Stomach (tissue), 4 donors: Measurements from ENCODE around the gene PPEF2.

Experiments
- EP300 ChIP-seq: sonication (generic); formaldehyde crosslinking; IDR thresholded peaks from one replicate; pipeline ENCODE4 v1.6.1; 2017; ENCODE audit warnings: antibody characterized with exemption
- POLR2A ChIP-seq, 4 donors: fragments of 450-650 bp; IDR thresholded peaks; one replicate each; pipeline ENCODE4 v1.6.1; 2016; ENCODE audit warnings: antibody characterized with exemption in 4 of 4, control low read depth in 2 of 4, mild to moderate bottlenecking in 1 of 4, moderate library complexity in 1 of 4
- TF ChIP-seq, protein P1 (sequence below), 7 experiments: fragments of 450-650 bp in 4 of 7; fragments of 200-600 bp in 3 of 7; sonication (generic) in 3 of 7; IDR thresholded peaks; one replicate each; pipeline ENCODE4 v1.5.1; 2016 to 2019; ENCODE audit warnings: antibody characterized with exemption in 7 of 7, control low read depth in 2 of 7, mild to moderate bottlenecking in 1 of 7

DNA sequence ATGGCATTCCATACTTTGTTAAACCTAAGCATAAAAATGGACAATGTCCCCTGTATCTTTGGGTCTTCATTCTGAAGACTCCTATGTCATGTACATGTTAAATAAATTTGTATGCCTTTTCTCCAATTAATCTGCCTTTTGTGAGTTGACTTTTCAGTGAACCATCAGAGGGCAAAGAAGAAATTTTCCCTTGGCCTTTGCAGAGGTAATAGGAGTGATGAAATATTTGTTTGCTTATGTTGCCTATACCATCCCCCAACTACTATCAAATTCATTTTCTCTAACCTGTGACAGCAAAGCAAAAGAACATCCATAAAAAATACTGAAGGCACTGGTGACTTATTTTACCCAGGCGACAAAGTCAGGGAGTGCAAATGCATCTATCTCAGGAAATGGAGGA lies 20.3 kb upstream of the PPEF2 start:
- TF ChIP-seq, protein P1, sequence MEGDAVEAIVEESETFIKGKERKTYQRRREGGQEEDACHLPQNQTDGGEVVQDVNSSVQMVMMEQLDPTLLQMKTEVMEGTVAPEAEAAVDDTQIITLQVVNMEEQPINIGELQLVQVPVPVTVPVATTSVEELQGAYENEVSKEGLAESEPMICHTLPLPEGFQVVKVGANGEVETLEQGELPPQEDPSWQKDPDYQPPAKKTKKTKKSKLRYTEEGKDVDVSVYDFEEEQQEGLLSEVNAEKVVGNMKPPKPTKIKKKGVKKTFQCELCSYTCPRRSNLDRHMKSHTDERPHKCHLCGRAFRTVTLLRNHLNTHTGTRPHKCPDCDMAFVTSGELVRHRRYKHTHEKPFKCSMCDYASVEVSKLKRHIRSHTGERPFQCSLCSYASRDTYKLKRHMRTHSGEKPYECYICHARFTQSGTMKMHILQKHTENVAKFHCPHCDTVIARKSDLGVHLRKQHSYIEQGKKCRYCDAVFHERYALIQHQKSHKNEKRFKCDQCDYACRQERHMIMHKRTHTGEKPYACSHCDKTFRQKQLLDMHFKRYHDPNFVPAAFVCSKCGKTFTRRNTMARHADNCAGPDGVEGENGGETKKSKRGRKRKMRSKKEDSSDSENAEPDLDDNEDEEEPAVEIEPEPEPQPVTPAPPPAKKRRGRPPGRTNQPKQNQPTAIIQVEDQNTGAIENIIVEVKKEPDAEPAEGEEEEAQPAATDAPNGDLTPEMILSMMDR (IDR thresholded peaks at IDR 0.05) = no peak
- TF ChIP-seq POLR2A (IDR thresholded peaks at IDR 0.05) (no peak), EP300 (no peak)
